K562 (cell line): ENCODE measurements around the gene TNP1. TPM values are rescaled to one million over a fixed set of nuclear protein-coding genes. Genes with fewer than 3 reads are reported as not detected.

Experiments
- ATAC-seq: fragments of 200-7000 bp; cut with Tn5 transposase; 3 replicates; pipeline ENCODE4 v1.9.1; 2020; ENCODE audit warnings: moderate library complexity
- BruUV-seq: library from RNA; stranded (reverse); fragments of 400-500 nt; replicated peaks from 2 replicates; lab custom pipeline; 2021; lab: Mats Ljungman, UMichigan
- CTCF ChIA-PET: fragments of 300-600 bp; formaldehyde crosslinking; extraction: SDS; loops from one replicate; lab custom pipeline; 2021; ENCODE audit warnings: low intra/inter-chr PET ratio; lab: Yijun Ruan, JAX
- POLR2A ChIA-PET: fragments of 300-600, 350-650 bp; sonication (Branson Sonifier 250); formaldehyde crosslinking; extraction: SDS; loops from one replicate; lab custom pipeline; 2021; ENCODE audit warnings: antibody characterized with exemption, inconsistent platforms; lab: Yijun Ruan, JAX
- DNase-seq, 4 experiments: peaks; one replicate each; pipeline versions ENCODE4 v3.0.0 to v3.0.0-alpha.2; 2011 to 2018; ENCODE audit warnings: low spot score in 3 of 4, mixed read lengths in 3 of 4; ENCODE audit errors: extremely low read depth in 1 of 4
- FAIRE-seq: peaks from 2 replicates; lab custom pipeline; 2011; peaks lifted over from hg19 to GRCh38; lab: Jason Lieb, UNC
- H2AFZ ChIP-seq: 2 replicates; pipeline ENCODE4 v1.6.0; 2011; ENCODE audit warnings: low read depth, low read length, control low read depth, inconsistent platforms
- H3K27ac ChIP-seq: fragments of 200-600 bp; 3 replicates; pipeline ENCODE4 v1.8.0; 2011; ENCODE audit warnings: low read depth, mild to moderate bottlenecking, control low read depth, inconsistent platforms, low read length, moderate library complexity, mixed read lengths; ENCODE audit errors: extremely low read depth
- H3K27me3 ChIP-seq, 2 experiments: fragments of 300-600 bp in 1 of 2; 2 replicates in 1 of 2; 3 replicates in 1 of 2; pipeline versions ENCODE4 v1.6.0 to v1.8.0; 2011; ENCODE audit warnings: inconsistent platforms in 2 of 2, low read length in 2 of 2, mild to moderate bottlenecking in 1 of 2, mixed read lengths in 1 of 2, moderate library complexity in 1 of 2; ENCODE audit not compliant: control insufficient read depth in 2 of 2, insufficient read depth in 2 of 2
- H3K36me3 ChIP-seq: fragments of 300-600 bp; 3 replicates; pipeline ENCODE4 v1.8.0; 2011; ENCODE audit warnings: mild to moderate bottlenecking, low read length, inconsistent platforms; ENCODE audit not compliant: control insufficient read depth, insufficient read depth
- H3K4me1 ChIP-seq, 2 experiments: fragments of 200-600 bp in 1 of 2; replicated peaks in 1 of 2; 2 replicates in 1 of 2; 3 replicates in 1 of 2; pipeline versions ENCODE4 v1.5.1 to v1.8.0; 2011; ENCODE audit warnings: inconsistent platforms in 2 of 2, low read length in 2 of 2, mild to moderate bottlenecking in 1 of 2, mixed read lengths in 1 of 2, moderate library complexity in 1 of 2; ENCODE audit not compliant: control insufficient read depth in 2 of 2, insufficient read depth in 2 of 2
- H3K4me2 ChIP-seq: 2 replicates; pipeline ENCODE4 v1.6.1; 2011; ENCODE audit warnings: low read length, control low read depth, inconsistent platforms, mixed read lengths; ENCODE audit not compliant: insufficient read depth
- H3K4me3 ChIP-seq: fragments of 200-600 bp; sonication (generic), shearing (Covaris generic); 2 replicates; pipeline ENCODE4 v1.5.1; 2016; ENCODE audit warnings: control low read depth, inconsistent platforms
- H3K79me2 ChIP-seq: fragments of 200-600 bp; 3 replicates; pipeline ENCODE4 v1.8.0; 2011; ENCODE audit warnings: low read length, inconsistent platforms; ENCODE audit not compliant: control insufficient read depth, insufficient read depth
- H3K9ac ChIP-seq, 2 experiments: 2 replicates each; pipeline versions ENCODE4 v1.6.0 to v1.6.1; 2011; ENCODE audit warnings: low read depth in 2 of 2, low read length in 2 of 2, control low read depth in 1 of 2, inconsistent platforms in 1 of 2, mild to moderate bottlenecking in 1 of 2, mixed read lengths in 1 of 2; ENCODE audit not compliant: insufficient read depth in 1 of 2
- H3K9me1 ChIP-seq: one replicate; pipeline ENCODE4 v1.6.0; 2011; ENCODE audit warnings: inconsistent platforms, mild to moderate bottlenecking, low read length, moderate library complexity; ENCODE audit not compliant: control insufficient read depth, insufficient read depth
- H3K9me3 ChIP-seq: replicated peaks from 2 replicates; pipeline ENCODE4 v1.5.1; 2011; ENCODE audit warnings: low read depth, low read length, inconsistent platforms; ENCODE audit not compliant: control insufficient read depth, insufficient read depth
- H4K20me1 ChIP-seq: replicated peaks from 2 replicates; pipeline ENCODE4 v1.6.1; 2011; ENCODE audit warnings: low read length, inconsistent platforms, mixed read lengths; ENCODE audit not compliant: control insufficient read depth, insufficient read depth
- HNRNPH1 ChIP-seq: fragments of 200-400 bp; formaldehyde crosslinking; optimal IDR thresholded peaks from 2 replicates; pipeline ENCODE3; 2017; ENCODE audit warnings: low read depth, mild to moderate bottlenecking, low read length, moderate library complexity
- IRF2 ChIP-seq: sonication (generic); formaldehyde crosslinking; IDR thresholded peaks from 2 replicates; pipeline ENCODE4 v1.8.1; 2022; ENCODE audit warnings: mild to moderate bottlenecking, missing genetic modification reagents
- LEF1 ChIP-seq: fragments of 450-650 bp; IDR thresholded peaks from 2 replicates; pipeline ENCODE4 v1.6.1; 2016; ENCODE audit warnings: mild to moderate bottlenecking
- POLR2AphosphoS5 ChIP-seq: IDR thresholded peaks from 2 replicates; pipeline ENCODE4 v1.6.1; 2011; ENCODE audit warnings: mild to moderate bottlenecking, low read depth, low read length, moderate library complexity; ENCODE audit not compliant: control insufficient read depth, insufficient read depth
- SREBF2 ChIP-seq: sonication (generic); formaldehyde crosslinking; IDR thresholded peaks from 2 replicates; pipeline ENCODE4 v1.4.0; 2020; ENCODE audit warnings: mild to moderate bottlenecking, missing genetic modification reagents
- ZNF197 ChIP-seq: fragments of 200-800 bp; sonication (Bioruptor generic); IDR thresholded peaks from 2 replicates; pipeline ENCODE4 v1.6.1; 2016; ENCODE audit warnings: low read depth, missing genetic modification characterization, missing compliant biosample characterization
- WGBS: fragments of 100-300 bp; shearing (Covaris generic); methylation state at CpG from one replicate; pipeline ENCODE4 v1.1.6; 2016; ENCODE audit warnings: low coverage, mixed read lengths; ENCODE audit not compliant: insufficient coverage; ENCODE audit errors: missing lambda C conversion rate; 5-methylcytosine and 5-hydroxymethylcytosine counted together
- in situ Hi-C: fragments of 300-500 bp; cut with MboI; formaldehyde crosslinking; loops from 4 replicates; pipeline ENCODE4 v1.15.0; 2018; ENCODE audit warnings: inconsistent platforms, mixed read lengths
- intact Hi-C: fragments of 100-400 bp; cut with micrococcal nuclease; formaldehyde crosslinking; loops from 2 replicates; pipeline ENCODE4 v1.14.2; 2022
- polyA plus RNA-seq, 8 experiments: library from polyadenylated mRNA; depleted of rRNA in 4 of 8; stranded (reverse) in 5 of 8; unstranded in 3 of 8; fragments of >200 nt; fragmentation: Nextera tagmentation in 2 of 8; fragmentation: Illumina TruSeq in 1 of 8; extraction: Ambion mirVana in 2 of 8; extraction: Trizol in 1 of 8; gene quantifications; 2 replicates each; pipeline versions ENCODE4 v1.2.1 to v1.2.3, GENCODE V29; 2011 to 2014; ENCODE audit warnings: inconsistent platforms in 1 of 8, missing spikeins in 1 of 8
- total RNA-seq, 7 experiments: library from RNA; depleted of rRNA in 6 of 7; stranded (reverse); fragments of >200 nt in 6 of 7; fragmentation: Illumina TruSeq in 2 of 7; extraction: Trizol in 2 of 7; gene quantifications; 2 replicates each; pipeline versions ENCODE4 v1.2.1 to v1.2.3, GENCODE V29; 2011 to 2021; ENCODE audit warnings: low replicate concordance in 1 of 7
- TF ChIP-seq, protein P1 (sequence below): fragments of 250-450 bp; sonication (Bioruptor Pico); IDR thresholded peaks from 2 replicates; pipeline ENCODE4 v1.8.0; 2022; ENCODE audit warnings: moderate library complexity, mild to moderate bottlenecking, inconsistent platforms

Gene TNP1
- total and polyA plus RNA-seq, 9 of the 15 experiments (the other 6 are each of a cell fraction or from before 2014, with no cell fraction given), result not detected

- no peak overlapping the region for H3K9ac ChIP-seq
- H3K36me3 ChIP-seq, result no peaks in the 10 kb centered on the region
- no peaks in the 10 kb centered on the region for H4K20me1 ChIP-seq
- no peak overlapping the region for H3K4me3 ChIP-seq
- H3K4me2 ChIP-seq, result no peak overlapping the region
- POLR2A ChIA-PET, result no interaction called here
- no peak overlapping the region for H2AFZ ChIP-seq
- no peak for FAIRE-seq
- no peak overlapping the region for H3K27ac ChIP-seq
- no peak for DNase-seq
- H3K27me3 ChIP-seq, result no peaks in the 10 kb centered on the region; a peak in 1 of 5 replicates
- peaks cover 0 to 3% of the 10 kb centered on the region in 2 experiments; a peak in 2 of 5 replicates for H3K4me1 ChIP-seq
- ATAC-seq, result no peak
- no peaks in the 10 kb centered on the region for H3K9me1 ChIP-seq
- BruUV-seq, result no TSS peak
- in situ Hi-C loops (no loop called here), intact Hi-C loops (no loop called here)
- WGBS, result 49% methylated on average over 6 of the region's 6 CpGs
- TF ChIP-seq, protein P1, sequence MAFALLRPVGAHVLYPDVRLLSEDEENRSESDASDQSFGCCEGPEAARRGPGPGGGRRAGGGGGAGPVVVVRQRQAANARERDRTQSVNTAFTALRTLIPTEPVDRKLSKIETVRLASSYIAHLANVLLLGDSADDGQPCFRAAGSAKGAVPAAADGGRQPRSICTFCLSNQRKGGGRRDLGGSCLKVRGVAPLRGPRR (CRISPR knock-in tag), result no peak
- no peak for TF ChIP-seq HNRNPH1
- no peak for TF ChIP-seq ZNF197
- no peak for TF ChIP-seq IRF2 (CRISPR knock-in tag)
- TF ChIP-seq LEF1, result no peak
- TF ChIP-seq POLR2AphosphoS5, result no peak
- no peak for TF ChIP-seq SREBF2
- TF ChIP-seq, all 486 proteins: peak for 0
- H3K9me3 ChIP-seq, result no peaks in the 10 kb centered on the region
- CTCF ChIA-PET, result no interaction called here
- H3K79me2 ChIP-seq, result no peaks in the 10 kb centered on the region
Measured at GRCh38 chr2:216908300-216908699, 48.4 kb upstream of the TNP1 start.
